Measurements from ENCODE around the gene NDST3. TPM values are rescaled to one million over a fixed set of nuclear protein-coding genes. Genes with fewer than 3 reads are reported as not detected.

NDST3 gene
- total and polyA plus RNA-seq, 4 donors: 0.36 to 2.8 (median 1.4) TPM

DNA sequence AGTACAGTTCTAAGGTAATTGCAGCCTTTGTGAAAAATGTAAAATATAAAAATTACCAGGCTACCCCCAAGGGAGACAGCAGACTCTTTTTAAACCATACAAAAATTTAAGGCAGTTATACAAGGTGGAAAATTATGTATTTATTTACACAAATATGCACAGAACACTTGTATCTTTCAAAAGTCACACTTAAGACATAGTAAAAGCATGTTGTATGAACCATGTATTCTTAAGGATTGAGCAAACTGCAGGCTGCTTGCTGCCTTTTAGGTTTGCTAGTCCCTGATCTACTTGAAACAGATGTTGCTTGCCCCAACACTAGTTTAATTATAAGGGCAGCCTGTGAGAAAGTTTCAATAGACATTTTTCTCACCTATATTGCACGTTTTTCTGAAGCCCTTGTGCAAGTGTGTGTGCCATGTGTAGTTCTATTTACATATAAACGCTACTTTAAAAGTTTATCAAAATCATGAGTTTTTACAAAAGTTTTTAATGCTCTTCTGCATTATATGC is 245.7 kb downstream of the NDST3 start:
- Histone ChIP-seq H3K4me1 (ENCODE audit: control insufficient read depth in 4 of 4, insufficient read depth in 4 of 4, low read length in 3 of 4) (peaks cover 4 to 65% (median 41%) of the 10 kb centered on the region in 4 donors), H3K9ac (ENCODE audit: low read depth in 1 of 2, low read length in 2 of 2) (peak overlapping the region; percentile 97 to 99), H3K4me3 (ENCODE audit: low read depth in 1 of 3, low read length in 3 of 3) (peak overlapping the region; percentile 70 to 99 (median 94)), H3K9me3 (ENCODE audit: control insufficient read depth in 4 of 4, low read length in 3 of 4) (no peaks in the 10 kb centered on the region), H3K27ac (ENCODE audit: low read depth in 1 of 2, low read length in 2 of 2) (peak overlapping the region; percentile 95 to 96), H3K36me3 (ENCODE audit: control insufficient read depth in 4 of 4, insufficient read depth in 3 of 4, low read depth in 1 of 4, low read length in 3 of 4) (peaks cover 0 to 4% (median 1%) of the 10 kb centered on the region in 4 donors), H3K27me3 (ENCODE audit: control insufficient read depth in 4 of 4, insufficient read depth in 4 of 4, low read length in 3 of 4) (no peaks in the 10 kb centered on the region)
- 14% methylated on average over 2 of the region's 2 CpGs for WGBS
- DNase-seq (ENCODE audit: low spot score): no peak
- TF ChIP-seq FOXA2 (IDR thresholded peaks at IDR 0.05) (no peak), GABPA (IDR thresholded peaks at IDR 0.05 in 1 of 2, conservative IDR thresholded peaks at IDR 0.05 in 1 of 2) (no peak), TAF1 (conservative IDR thresholded peaks at IDR 0.05) (no peak), JUND (IDR thresholded peaks at IDR 0.05) (no peak), HNF4A (conservative IDR thresholded peaks at IDR 0.05) (no peak), HNF4G (IDR thresholded peaks at IDR 0.05) (no peak), RXRA (IDR thresholded peaks at IDR 0.05) (no peak), SP1 (IDR thresholded peaks at IDR 0.05) (no peak), YY1 (IDR thresholded peaks at IDR 0.05) (no peak), FOXA1 (IDR thresholded peaks at IDR 0.05) (no peak), NR2F2 (IDR thresholded peaks at IDR 0.05) (no peak), RAD21 (IDR thresholded peaks at IDR 0.05) (no peak), EGR1 (IDR thresholded peaks at IDR 0.05; ENCODE audit: low read depth in 2 of 2) (no peak)
- TF ChIP-seq, protein P1, sequence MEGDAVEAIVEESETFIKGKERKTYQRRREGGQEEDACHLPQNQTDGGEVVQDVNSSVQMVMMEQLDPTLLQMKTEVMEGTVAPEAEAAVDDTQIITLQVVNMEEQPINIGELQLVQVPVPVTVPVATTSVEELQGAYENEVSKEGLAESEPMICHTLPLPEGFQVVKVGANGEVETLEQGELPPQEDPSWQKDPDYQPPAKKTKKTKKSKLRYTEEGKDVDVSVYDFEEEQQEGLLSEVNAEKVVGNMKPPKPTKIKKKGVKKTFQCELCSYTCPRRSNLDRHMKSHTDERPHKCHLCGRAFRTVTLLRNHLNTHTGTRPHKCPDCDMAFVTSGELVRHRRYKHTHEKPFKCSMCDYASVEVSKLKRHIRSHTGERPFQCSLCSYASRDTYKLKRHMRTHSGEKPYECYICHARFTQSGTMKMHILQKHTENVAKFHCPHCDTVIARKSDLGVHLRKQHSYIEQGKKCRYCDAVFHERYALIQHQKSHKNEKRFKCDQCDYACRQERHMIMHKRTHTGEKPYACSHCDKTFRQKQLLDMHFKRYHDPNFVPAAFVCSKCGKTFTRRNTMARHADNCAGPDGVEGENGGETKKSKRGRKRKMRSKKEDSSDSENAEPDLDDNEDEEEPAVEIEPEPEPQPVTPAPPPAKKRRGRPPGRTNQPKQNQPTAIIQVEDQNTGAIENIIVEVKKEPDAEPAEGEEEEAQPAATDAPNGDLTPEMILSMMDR (IDR thresholded peaks at IDR 0.05; ENCODE audit: low read depth, low read length, missing input control): no peak
- TF ChIP-seq, protein P2, sequence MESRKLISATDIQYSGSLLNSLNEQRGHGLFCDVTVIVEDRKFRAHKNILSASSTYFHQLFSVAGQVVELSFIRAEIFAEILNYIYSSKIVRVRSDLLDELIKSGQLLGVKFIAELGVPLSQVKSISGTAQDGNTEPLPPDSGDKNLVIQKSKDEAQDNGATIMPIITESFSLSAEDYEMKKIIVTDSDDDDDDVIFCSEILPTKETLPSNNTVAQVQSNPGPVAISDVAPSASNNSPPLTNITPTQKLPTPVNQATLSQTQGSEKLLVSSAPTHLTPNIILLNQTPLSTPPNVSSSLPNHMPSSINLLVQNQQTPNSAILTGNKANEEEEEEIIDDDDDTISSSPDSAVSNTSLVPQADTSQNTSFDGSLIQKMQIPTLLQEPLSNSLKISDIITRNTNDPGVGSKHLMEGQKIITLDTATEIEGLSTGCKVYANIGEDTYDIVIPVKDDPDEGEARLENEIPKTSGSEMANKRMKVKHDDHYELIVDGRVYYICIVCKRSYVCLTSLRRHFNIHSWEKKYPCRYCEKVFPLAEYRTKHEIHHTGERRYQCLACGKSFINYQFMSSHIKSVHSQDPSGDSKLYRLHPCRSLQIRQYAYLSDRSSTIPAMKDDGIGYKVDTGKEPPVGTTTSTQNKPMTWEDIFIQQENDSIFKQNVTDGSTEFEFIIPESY (IDR thresholded peaks at IDR 0.05): no peak
- TF ChIP-seq, protein P3, sequence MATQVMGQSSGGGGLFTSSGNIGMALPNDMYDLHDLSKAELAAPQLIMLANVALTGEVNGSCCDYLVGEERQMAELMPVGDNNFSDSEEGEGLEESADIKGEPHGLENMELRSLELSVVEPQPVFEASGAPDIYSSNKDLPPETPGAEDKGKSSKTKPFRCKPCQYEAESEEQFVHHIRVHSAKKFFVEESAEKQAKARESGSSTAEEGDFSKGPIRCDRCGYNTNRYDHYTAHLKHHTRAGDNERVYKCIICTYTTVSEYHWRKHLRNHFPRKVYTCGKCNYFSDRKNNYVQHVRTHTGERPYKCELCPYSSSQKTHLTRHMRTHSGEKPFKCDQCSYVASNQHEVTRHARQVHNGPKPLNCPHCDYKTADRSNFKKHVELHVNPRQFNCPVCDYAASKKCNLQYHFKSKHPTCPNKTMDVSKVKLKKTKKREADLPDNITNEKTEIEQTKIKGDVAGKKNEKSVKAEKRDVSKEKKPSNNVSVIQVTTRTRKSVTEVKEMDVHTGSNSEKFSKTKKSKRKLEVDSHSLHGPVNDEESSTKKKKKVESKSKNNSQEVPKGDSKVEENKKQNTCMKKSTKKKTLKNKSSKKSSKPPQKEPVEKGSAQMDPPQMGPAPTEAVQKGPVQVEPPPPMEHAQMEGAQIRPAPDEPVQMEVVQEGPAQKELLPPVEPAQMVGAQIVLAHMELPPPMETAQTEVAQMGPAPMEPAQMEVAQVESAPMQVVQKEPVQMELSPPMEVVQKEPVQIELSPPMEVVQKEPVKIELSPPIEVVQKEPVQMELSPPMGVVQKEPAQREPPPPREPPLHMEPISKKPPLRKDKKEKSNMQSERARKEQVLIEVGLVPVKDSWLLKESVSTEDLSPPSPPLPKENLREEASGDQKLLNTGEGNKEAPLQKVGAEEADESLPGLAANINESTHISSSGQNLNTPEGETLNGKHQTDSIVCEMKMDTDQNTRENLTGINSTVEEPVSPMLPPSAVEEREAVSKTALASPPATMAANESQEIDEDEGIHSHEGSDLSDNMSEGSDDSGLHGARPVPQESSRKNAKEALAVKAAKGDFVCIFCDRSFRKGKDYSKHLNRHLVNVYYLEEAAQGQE (IDR thresholded peaks at IDR 0.05): no peak
- TF ChIP-seq, protein P4, sequence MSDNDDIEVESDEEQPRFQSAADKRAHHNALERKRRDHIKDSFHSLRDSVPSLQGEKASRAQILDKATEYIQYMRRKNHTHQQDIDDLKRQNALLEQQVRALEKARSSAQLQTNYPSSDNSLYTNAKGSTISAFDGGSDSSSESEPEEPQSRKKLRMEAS (IDR thresholded peaks at IDR 0.05): no peak
- TF ChIP-seq, protein P5, sequence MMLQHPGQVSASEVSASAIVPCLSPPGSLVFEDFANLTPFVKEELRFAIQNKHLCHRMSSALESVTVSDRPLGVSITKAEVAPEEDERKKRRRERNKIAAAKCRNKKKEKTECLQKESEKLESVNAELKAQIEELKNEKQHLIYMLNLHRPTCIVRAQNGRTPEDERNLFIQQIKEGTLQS (IDR thresholded peaks at IDR 0.05): no peak

Measured in liver (tissue), 9 donors.